Esophagus squamous epithelium (tissue), 4 donors: ENCODE measurements around the gene AGAP6.
"Not testable (repeated sequence)": the region's sequence is repeated elsewhere in the genome, so short reads cannot be mapped to it uniquely, and the experiment has no call there.

Experiments used
- CTCF ChIP-seq, 6 experiments: fragments of 450-650 bp in 4 of 6; fragments of 200-600 bp in 2 of 6; sonication (generic) in 2 of 6; IDR thresholded peaks; one replicate each; pipeline ENCODE4 v1.5.1; 2016 to 2019; ENCODE audit warnings: antibody characterized with exemption in 6 of 6, mild to moderate bottlenecking in 4 of 6, moderate library complexity in 4 of 6
- POLR2A ChIP-seq, 4 donors: fragments of 450-650 bp; IDR thresholded peaks; one replicate each; pipeline ENCODE4 v1.6.1; 2017; ENCODE audit warnings: antibody characterized with exemption in 4 of 4, mild to moderate bottlenecking in 4 of 4, moderate library complexity in 3 of 4

DNA sequence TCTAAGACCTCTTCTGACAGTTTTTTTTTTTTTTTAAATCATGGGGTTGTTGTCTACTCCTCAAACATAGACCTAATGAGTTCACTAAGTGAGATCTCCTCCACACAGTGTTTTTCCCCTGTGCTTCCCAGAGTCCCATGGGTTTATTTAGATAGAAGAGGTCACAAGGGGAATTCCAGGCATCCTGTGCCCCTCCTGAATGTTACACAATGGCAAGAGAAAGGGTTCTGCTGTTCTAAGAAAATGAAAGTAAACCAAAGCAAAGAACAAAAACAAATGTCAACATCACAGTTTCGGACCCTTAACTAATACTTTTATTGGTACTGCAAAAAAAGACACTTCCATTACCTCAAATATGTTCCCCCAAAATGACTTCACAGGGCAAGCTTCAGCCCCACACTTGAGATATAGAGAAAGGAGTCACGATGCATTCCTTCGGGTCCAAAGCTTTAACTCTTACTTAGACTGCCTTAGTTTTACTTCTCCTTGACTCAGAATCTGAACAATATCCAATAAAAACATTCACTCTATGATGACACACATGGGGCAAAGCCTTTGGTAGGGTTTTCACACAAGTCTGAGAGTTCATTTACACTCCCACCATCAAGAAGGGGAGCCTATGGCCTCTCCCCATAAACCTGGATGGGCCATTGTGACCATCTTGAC is 63.9 kb downstream of the AGAP6 start:
- TF ChIP-seq CTCF, POLR2A (IDR thresholded peaks at IDR 0.05): not testable (repeated sequence)
